Loucy (cell line): ENCODE measurements around the gene TNNI2.

Experiments
- H2AFZ ChIP-seq: fragments of 200-600 bp; sonication (generic); 2 replicates; pipeline ENCODE4 v1.6.0; 2016; ENCODE audit warnings: antibody characterized with exemption, mild to moderate bottlenecking, low read length, moderate library complexity
- H3F3A ChIP-seq: fragments of 200-600 bp; 2 replicates; pipeline ENCODE4 v1.6.0; 2016; ENCODE audit warnings: antibody characterized with exemption, low read depth, mild to moderate bottlenecking
- H3K27me3 ChIP-seq: fragments of 200-600 bp; sonication (generic); 2 replicates; pipeline ENCODE4 v1.6.1; 2014; ENCODE audit warnings: low read length, mild to moderate bottlenecking; ENCODE audit not compliant: insufficient read depth, poor library complexity, severe bottlenecking
- H3K36me3 ChIP-seq: fragments of 200-600 bp; sonication (generic); 2 replicates; pipeline ENCODE4 v1.6.1; 2016; ENCODE audit warnings: low read length; ENCODE audit not compliant: insufficient read depth
- H3K4me1 ChIP-seq: fragments of 200-600 bp; sonication (generic); 2 replicates; pipeline ENCODE4 v1.5.1; 2014; ENCODE audit warnings: low read length, mild to moderate bottlenecking; ENCODE audit not compliant: insufficient read depth, poor library complexity, severe bottlenecking
- H3K4me2 ChIP-seq: fragments of 200-600 bp; sonication (generic); 2 replicates; pipeline ENCODE4 v1.6.0; 2014; ENCODE audit warnings: antibody characterized with exemption, low read length, low read depth, mild to moderate bottlenecking; ENCODE audit not compliant: poor library complexity, severe bottlenecking
- H3K4me3 ChIP-seq: fragments of 200-600 bp; sonication (generic); 2 replicates; pipeline ENCODE4 v1.5.1; 2014; ENCODE audit warnings: low read length, mild to moderate bottlenecking, mixed read lengths; ENCODE audit not compliant: poor library complexity, severe bottlenecking
- H3K79me2 ChIP-seq: fragments of 200-600 bp; sonication (generic); 2 replicates; pipeline ENCODE4 v1.6.1; 2014; ENCODE audit warnings: low read length; ENCODE audit not compliant: insufficient read depth
- H3K9ac ChIP-seq: fragments of 200-600 bp; sonication (generic); 2 replicates; pipeline ENCODE4 v1.6.0; 2014; ENCODE audit warnings: mild to moderate bottlenecking, low read depth, low read length, moderate library complexity; ENCODE audit not compliant: poor library complexity, severe bottlenecking
- H3K9me2 ChIP-seq: fragments of 200-600 bp; sonication (generic); replicated peaks from 2 replicates; pipeline ENCODE4 v1.6.1; 2016; ENCODE audit warnings: low read depth, low read length, mixed read lengths
- H3K9me3 ChIP-seq: fragments of 200-600 bp; sonication (generic); 2 replicates; pipeline ENCODE4 v1.6.1; 2014; ENCODE audit warnings: mild to moderate bottlenecking, antibody characterized with exemption, low read length, low read depth; ENCODE audit not compliant: insufficient read depth
- H4K20me1 ChIP-seq: fragments of 200-600 bp; sonication (generic); 2 replicates; pipeline ENCODE4 v1.6.0; 2014; ENCODE audit warnings: antibody characterized with exemption, low read length, mild to moderate bottlenecking; ENCODE audit not compliant: insufficient read depth, poor library complexity, severe bottlenecking
- CTCF ChIP-seq: fragments of 200-600 bp; sonication (generic); conservative IDR thresholded peaks from 2 replicates; pipeline ENCODE4 v1.5.1; 2014; ENCODE audit warnings: mild to moderate bottlenecking, antibody characterized with exemption, low read length
- EZH2phosphoT487 ChIP-seq: fragments of 200-600 bp; IDR thresholded peaks from 2 replicates; pipeline ENCODE4 v1.6.1; 2018; ENCODE audit warnings: antibody characterized with exemption, mild to moderate bottlenecking, moderate library complexity, borderline replicate concordance

Gene TNNI2

GRCh38 chr11:1841511-1842148 lies 2.8 kb downstream of the TNNI2 start:
- H3K4me1 ChIP-seq = peaks cover 40% of the 10 kb centered on the region
- H3F3A ChIP-seq = no peaks in the 10 kb centered on the region
- no peak overlapping the region for H2AFZ ChIP-seq
- H3K9me3 ChIP-seq = no peaks in the 10 kb centered on the region
- H3K9me2 ChIP-seq = no peaks in the 10 kb centered on the region
- H3K9ac ChIP-seq = no peak overlapping the region
- H3K36me3 ChIP-seq = no peaks in the 10 kb centered on the region
- H3K4me2 ChIP-seq = no peak overlapping the region
- H3K4me3 ChIP-seq = no peak overlapping the region
- TF ChIP-seq CTCF (no peak), EZH2phosphoT487 (no peak)
- no peaks in the 10 kb centered on the region for H3K79me2 ChIP-seq
- peaks cover 6% of the 10 kb centered on the region for H3K27me3 ChIP-seq
- H4K20me1 ChIP-seq = no peaks in the 10 kb centered on the region

- H3F3A ChIP-seq = no peaks in the 10 kb centered on the region
- H3K4me2 ChIP-seq = no peak overlapping the region
- no peaks in the 10 kb centered on the region for H3K9me3 ChIP-seq
- no peaks in the 10 kb centered on the region for H4K20me1 ChIP-seq
- H3K4me1 ChIP-seq = peaks cover 40% of the 10 kb centered on the region
- H3K4me3 ChIP-seq = no peak overlapping the region
- no peak overlapping the region for H2AFZ ChIP-seq
- no peak overlapping the region for H3K9ac ChIP-seq
- no peaks in the 10 kb centered on the region for H3K9me2 ChIP-seq
- no peaks in the 10 kb centered on the region for H3K36me3 ChIP-seq
- no peaks in the 10 kb centered on the region for H3K79me2 ChIP-seq
- TF ChIP-seq EZH2phosphoT487 = no peak
- no peak for TF ChIP-seq CTCF
- peaks cover 6% of the 10 kb centered on the region for H3K27me3 ChIP-seq
These were observed 3.6 kb downstream of the TNNI2 start for GRCh38 chr11:1842149-1843097.

GRCh38 chr11:1843098-1843473 lies 4.3 kb downstream of the TNNI2 start:
- H3K9ac ChIP-seq = no peak overlapping the region

More at GRCh38 chr11:1843098-1843473, 4.3 kb downstream of the TNNI2 start:
- Histone ChIP-seq H3F3A (no peaks in the 10 kb centered on the region), H3K79me2 (no peaks in the 10 kb centered on the region), H3K36me3 (no peaks in the 10 kb centered on the region), H2AFZ (no peak overlapping the region), H3K4me3 (no peak overlapping the region), H3K9me3 (no peaks in the 10 kb centered on the region), H4K20me1 (no peaks in the 10 kb centered on the region), H3K4me2 (no peak overlapping the region), H3K4me1 (peaks cover 37% of the 10 kb centered on the region), H3K27me3 (peaks cover 6% of the 10 kb centered on the region), H3K9me2 (no peaks in the 10 kb centered on the region)
- TF ChIP-seq CTCF = no peak
- no peak for TF ChIP-seq EZH2phosphoT487
